Measurements from ENCODE around the gene MTUS2.
"Not testable (repeated sequence)": the region's sequence is repeated elsewhere in the genome, so short reads cannot be mapped to it uniquely, and the experiment has no call there.

Gene MTUS2

DNA sequence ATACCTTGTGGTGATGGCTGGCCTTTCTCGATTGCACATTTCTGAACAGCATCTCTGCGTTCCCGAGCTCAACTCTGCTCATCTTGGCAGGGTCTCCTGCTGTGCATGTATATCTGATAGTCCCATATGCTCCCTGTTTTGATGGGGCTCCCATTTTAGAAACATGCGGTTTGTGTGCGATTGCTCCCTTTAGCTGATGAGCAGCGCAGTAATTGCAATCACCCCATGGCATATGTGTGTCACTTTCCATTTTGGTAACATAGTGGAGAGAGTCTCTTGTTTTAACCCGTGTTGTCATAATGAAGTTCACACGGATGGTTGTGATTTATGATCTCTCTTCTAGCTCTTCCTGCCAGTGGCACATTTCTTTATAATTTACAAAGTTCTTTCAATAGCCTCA is 144.7 kb downstream of the MTUS2 start:
- DNase-seq: no peak

DNA sequence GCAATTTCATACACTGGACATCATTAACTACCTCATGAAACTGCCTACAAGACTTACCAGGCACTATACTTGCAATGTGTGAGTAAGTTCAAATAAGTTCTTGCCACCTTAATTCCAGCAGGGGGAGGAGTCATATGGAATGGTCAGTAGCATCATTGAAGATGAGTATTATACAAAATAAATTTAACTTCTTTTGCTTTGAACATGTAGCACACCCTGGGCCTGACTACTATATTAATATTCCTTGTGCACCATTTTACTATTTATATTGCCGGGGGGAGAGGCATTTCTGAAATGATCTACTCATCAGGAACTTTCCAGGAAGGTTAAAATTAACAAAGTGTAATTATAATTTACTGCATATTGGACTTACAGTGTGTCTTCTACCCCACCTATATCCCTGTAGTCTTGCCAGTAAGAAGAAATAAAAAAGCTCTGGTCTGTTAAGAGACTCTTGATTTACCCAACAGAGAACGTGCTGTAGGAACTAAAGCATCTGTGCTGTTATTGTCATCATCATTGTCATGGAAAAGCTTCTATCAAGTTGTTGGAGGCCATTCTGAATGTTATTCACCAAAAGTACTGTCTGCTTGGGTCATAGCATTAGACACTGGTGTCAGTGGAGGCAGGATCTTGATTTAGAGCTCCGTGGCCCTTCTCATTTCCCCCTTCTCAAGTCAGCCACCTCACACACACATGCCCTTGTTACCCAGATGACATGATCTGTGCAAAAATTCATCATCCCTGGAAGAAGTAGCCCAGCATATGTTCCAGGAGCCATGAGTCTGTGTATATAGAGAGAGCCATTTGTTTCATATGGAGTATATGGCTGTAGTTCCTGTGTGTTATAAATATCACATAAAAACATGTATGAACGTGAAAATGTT is 147.1 kb downstream of the MTUS2 start:
- no peak for DNase-seq

DNA sequence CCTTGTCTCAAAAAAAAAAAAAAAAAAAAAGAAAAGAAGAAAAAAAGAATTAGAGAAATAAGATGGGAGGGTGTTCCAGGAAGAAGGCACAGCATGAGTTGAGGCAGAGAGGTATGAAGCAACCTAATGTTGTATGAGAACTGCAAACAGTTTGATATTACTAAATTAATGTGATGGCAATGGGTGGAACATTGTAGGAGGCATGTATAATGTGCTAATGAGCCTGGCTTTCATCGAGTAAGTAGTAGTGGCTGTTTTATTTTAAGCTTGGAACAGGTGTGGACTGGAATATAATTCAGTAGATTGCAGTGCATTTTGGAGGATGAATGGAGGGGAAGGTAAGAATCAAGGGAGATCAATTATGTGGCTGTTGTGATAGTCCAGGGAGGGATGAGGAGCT is 156.1 kb downstream of the MTUS2 start:
- no peak for DNase-seq

DNA sequence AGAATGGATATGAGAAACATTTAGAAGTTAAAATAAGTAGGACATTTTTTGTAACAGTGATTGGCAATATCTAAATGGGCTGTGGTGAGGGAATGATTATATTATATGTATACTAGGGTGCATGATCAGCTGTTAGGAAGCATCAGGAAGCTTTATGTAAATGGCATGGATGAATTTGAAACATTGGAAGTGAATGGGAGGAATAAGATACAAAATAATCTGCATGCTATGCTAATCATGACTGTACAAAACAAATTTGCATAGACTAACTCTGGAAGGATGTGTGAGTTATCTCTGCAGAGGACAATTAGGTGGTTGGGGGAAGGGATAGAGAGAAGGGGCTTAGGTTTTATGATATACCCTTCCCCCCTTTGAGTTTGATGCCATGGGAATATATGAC is 156.5 kb downstream of the MTUS2 start:
- no peak for DNase-seq

DNA sequence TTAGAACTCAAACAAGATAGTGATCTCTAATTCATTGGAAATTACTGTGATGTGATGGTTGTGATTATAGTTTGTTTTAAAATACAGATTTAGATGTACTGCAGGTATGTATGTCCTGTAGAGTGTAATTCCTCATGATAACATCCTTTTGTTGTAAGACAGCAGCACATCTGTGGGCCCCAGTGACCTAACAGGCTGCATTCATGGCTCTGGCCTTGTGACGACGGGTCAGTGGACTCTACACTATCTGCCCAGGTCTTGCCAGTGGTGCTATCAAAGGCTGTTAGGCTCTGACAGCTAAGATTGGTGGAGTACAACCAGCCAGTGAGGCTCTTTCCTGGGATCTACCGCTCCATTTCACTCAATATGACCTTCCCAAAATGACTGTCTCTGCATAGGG is 158.4 kb downstream of the MTUS2 start:
- DNase-seq: no peak

DNA sequence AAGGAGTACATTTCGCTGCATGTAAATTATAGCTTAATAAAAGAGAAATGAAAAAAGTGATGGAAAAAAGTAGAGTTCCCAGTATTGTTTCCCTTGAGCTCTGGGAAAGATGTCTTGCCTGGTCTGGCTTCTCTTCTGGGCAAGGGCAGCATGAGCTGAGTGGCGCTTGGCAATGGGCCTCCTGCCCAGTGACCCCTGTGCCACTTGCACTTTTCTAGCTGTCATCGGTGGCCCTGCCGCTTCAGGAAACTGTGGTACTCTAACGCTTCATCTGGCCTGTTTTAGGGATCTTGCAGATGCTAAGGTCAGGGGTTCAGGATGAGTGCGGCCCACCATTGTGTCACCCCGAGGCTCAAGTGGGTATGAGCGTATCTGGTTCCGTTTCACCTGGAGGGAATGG is 161.4 kb downstream of the MTUS2 start:
- DNase-seq: no peak

DNA sequence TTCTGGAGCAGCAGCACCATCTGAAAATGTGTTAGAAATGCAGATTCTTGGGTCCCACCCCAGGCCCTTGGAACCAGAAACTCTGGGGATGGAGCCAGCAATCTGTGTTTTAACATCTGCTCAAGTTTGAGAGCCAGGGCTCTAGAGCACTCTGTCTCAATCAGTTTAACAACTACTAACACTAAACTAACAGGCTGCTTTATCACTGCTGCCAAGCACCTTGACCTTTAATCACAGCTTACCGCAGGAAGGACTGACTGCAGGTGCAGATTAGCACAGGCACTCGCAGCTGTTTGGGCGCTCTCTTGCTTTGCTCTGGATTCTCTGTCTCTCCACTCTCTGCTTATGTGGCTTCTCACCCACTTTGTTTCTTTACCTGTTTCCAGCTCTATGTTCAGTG is 163.5 kb downstream of the MTUS2 start:
- no peak for DNase-seq

DNA sequence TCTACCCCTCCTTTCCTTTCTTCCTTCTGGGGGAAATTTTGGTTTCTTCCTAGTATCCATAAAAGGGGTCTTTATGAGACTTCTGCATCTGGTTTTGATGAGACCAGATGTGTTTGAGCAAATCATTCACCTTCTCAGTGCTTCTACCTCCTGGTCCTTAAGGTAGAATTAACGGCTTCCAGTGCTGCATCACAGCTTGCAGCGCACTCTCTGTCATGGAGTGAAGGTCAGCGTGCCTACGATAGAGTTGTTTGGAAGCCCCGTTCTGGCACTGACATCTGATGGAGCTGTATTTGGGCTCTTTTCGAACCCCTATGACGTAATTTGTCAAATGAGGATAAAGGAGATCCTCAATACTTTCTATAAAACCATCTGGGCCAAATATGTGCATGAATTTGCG is 164.2 kb downstream of the MTUS2 start:
- DNase-seq: no peak

DNA sequence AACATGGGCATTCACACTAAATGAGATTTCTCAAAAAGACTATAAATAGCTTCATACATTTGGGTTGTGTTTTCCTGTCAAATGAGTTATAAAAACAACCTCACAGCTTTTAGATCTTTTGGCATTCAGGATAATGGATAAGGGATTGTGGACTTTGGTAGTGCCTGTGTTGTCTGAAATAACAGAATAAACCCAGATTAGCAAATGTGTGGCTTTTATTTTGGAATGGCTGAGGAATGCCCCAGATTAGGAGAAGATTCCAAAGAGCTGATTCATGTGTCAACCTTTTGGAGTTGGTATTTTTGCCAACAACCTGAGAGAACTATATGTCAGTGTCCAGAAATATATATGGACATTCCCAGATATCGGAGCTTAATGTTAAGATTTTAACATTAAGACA is 164.7 kb downstream of the MTUS2 start:
- DNase-seq: no peak

DNA sequence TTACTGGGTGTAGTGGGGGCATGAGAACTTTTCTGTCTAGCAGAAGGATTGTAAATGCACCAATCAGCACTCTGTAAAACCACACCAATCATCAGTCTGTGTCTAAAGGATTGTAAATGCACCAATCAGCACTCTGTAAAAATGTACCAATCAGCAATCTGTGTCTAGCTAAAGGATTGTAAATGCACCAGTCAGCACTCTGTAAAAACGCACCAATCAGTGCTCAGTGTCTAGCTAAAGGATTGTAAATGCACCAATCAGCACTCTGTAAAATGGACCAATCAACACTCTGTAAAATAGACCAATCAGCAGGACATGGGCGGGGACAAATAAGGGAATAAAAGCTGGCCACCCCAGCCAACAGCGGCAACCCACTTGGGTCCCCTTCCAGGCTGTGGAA is 170.2 kb downstream of the MTUS2 start:
- DNase-seq: not testable (repeated sequence)

DNA sequence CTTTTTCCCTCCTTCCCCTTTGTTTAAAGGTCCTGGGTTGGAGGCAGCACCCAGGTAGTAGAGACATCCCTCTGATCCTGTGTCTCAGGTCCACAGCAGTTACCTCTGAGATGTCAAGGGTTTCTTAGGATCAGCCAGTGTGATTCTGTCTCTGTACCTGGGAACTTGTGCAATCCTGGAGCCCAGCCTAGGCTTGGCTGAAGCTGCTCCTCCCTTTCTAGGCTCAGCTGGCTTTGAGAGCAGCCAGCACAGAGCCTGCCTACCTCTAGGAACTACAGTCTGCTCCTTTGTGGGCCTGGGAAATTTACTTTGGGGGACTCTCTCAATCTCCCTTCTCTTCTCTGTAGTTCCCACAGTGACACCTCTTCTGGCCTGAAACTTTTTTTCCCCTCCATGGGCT is 171.6 kb downstream of the MTUS2 start:
- no peak for DNase-seq

DNA sequence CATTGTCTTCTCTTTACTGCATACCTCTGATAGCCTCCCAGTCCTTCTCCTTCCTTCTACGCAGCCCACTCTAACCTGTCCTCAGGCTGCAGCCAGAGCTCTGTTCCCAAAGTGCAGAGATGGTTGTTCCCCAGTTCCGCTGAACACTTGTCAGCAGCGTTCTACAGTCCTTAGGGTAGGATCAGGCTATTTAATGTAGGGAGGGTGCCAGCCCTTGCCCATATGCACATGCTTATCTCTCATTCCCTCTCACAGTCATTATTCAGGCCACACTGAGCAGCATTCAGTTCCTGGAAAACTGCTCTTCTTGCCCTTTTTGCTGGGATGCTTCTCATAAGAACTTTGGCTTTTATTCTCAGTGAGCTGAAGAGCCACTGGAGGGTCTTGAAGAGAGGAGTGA is 180.7 kb downstream of the MTUS2 start:
- no peak for DNase-seq

DNA sequence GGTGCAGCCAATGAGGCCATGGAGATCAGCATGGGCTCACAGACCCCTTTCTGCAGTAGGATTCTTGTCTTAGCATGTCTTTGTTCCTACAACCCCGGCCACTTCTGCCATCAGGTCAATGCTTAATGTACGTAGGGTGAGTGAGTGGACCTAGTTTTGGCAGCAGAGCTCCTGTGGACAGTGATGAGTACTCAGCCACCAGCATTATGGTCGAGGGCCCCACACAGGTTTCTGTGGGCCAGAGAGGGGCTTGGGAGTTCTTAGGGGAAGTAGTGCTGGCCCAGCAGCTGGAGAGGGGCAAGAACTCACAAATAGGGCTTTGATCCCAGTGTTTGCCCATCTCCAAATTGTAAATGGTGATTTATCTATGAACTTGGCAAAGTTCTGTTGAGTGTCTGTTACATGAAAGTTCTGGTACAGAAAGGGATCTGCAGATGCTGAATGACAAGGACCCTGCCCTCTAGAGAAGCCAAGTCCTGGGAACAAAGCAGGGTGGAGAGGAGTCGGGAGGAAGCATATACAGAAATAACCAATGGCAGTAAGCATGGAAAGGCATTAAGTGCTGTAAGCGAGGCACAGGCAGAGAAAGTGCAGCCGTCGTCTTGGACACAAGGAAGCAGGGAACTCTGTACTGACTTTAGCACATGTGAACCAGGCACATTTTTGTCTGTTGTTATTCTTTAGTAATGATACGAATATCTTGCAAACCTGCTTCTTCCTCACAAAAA is 185.1 kb downstream of the MTUS2 start:
- no peak for DNase-seq

DNA sequence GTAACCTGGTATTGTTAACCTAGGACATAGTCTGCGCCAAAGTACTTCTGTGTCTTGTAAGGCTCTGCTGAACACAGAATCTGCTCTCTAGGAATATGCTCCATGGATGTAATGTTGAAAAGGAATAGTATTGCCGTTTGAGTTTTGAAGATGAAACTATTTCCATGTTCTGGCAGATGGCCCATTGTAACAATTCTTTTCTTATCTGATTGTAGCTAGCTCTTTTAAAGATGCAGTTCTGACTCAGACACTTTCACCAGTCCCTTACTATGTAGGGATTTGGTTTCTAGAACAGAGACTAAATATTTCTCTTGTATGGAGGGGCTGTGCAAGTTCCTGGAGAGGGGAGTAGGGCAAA is 185.6 kb downstream of the MTUS2 start:
- DNase-seq: no peak

DNA sequence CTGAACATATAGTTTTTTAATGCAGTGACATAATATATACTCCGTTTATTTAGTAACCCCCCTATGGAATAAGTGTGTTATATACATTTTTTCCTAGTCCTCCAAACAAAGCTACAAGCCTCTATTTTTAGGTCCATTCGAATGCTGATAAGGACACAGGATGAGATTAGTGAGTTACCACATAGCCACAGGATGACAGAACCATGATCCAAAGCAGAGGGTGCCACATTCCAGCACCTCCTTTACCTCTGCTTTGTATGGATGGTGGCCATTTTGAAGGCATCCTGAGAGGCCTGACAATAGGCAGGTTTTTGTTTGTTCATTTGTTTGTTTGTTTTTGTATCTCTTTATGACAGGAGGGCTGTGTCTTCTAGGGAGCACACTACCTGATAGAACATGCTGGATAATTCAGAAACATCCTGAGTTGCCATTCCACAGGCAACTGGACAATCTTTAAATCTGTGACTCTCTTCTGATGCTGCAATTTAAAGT is 186.3 kb downstream of the MTUS2 start:
- no peak for DNase-seq

DNA sequence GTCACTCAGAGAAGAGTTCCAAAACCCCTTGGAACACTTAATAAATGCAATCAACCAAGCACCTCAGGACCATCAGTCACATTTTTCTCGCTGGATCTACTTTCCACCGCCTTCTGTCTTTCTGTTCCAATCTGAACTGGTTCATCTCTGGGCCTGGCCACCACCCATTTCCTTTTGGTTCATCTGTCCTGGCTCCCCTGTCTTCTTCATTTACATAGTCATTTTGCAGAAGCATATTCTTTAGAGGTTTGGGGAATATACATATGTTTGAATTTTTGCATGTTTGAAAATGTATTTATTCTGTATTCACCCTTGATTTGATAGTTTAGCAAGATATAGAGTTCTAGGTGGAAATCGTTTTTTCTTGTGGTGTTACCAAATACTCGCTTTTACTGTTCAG is 188.2 kb downstream of the MTUS2 start:
- no peak for DNase-seq

DNA sequence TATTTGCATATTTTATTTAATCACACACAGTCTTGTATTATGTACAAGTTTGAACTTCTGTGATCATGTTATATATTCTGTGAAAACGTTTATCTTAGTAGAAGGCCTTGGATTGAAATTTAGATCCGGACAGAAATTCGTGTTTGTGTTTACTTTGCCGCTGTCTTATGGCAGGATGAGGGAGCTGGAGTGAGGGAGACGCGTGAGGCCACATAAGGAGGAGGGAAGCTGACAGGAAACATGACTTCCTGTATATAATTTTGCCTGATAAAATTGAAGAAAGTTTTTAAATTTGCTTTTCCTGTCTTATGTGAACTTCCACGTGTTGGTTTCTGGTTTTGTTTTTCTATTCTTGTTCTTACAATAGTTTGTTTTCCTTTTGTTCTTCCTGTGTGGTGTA is 200.2 kb downstream of the MTUS2 start:
- no peak for DNase-seq

DNA sequence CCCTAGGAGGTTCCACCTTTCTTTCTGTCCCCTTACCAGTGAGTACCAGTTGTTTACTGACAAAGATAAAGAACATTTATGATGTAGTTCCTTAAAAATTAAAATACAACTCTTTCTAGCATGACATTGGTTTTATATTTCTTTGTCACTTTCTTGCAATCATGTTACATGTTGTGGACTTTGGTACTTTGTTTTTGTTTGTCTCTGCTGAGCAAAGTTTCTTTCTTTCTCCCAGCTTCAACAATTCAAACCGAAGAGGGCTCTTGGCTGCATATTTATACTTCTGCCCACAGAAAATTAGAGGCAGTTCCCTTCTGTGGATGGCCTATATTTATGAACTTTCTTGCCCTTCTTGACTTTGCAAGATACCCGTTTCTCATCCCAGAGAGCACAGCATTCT is 201.2 kb downstream of the MTUS2 start:
- DNase-seq: no peak

DNA sequence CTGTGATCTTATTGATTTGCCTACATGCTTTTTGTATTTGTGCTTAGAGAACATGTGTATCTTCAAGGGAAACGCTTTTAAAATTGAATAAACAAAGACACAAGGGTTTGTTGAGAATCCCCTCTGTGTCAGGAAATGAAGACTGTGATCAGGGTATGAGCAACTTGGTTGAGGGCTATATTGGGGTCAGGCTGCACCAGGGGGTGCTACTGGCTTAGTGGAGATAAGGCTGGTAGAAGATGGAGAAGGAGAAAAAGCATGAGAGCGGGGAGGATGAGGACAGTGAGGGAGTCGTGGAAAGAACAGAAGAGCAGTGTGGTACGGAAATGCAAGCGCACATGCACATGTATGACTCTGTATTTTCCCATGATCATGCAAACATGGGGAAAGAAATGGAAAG is 201.6 kb downstream of the MTUS2 start:
- no peak for DNase-seq

DNA sequence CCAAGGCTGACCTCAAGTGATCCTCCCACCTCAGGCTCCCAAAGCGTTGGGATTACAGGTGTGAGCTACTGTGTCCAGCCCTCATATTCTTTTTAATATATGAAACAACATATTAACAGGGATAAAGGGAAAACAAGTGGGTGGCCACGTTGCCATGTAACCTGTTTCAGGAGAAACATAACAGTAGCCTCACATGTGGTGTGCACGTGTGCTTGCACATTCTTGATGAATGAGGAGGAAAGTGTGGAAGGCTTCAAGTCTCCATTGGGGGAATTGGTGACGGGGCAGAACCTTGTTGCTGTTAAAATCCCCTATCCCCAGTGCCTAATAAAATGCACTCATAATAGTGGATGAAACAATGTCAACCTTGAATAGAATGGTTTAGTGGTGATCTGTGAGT is 202.3 kb downstream of the MTUS2 start:
- no peak for DNase-seq

DNA sequence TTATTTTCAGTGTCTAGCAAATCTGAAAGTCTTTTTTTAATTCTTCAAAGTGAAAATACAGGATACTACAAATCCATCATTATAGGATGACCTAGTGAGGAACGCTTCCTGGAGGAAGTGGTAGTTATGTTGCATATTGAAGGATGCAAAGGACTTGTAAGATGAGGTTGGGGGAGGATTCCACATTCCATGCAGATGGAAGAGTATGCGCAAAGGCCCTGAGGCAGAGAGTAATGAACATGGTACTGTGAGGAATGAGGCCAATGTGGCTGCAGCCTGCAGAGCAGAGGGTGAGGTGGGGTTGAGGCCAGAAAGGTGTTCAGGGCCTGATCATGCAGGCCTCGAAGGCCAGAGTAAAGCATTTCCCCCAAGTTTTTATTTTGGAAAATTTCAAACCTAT is 202.8 kb downstream of the MTUS2 start:
- no peak for DNase-seq

DNA sequence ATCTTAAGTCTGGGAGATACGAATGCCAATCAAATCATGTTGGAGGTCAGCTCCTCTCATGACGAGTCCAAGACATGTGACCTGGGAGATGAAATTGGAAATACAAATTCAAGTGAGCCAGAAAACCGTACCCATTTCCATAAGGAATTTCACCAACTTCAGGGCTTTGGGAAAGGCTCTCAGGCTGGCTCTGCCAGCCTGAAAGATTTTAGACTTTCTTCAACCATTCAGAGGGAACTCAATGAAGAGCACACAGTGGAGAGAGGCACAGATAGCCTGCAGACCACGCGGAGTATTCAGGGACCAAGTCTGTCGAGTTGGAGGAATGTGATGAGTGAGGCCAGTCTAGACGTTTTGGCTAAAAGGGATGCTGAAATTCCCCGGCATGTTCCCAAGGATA is 204.6 kb downstream of the MTUS2 start:
- DNase-seq: no peak

DNA sequence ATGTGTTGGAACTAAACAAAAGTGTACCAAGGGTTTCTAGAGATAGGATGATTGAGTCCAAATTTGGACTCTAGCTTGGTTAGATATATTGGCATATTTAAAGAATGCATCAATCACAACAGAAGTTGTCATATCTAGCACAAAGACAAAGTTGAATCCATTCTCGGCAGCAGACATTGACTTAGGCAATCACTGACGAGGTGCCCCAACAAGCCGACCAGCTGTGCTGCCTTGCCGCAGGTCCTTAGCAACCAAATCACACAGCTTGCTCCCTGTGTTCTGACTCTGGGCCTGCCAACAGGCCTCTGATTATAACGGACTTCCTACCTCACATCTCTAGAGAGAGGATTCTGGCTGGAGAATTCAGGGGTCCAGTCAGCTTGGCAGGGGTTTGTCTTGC is 208.7 kb downstream of the MTUS2 start:
- no peak for DNase-seq

DNA sequence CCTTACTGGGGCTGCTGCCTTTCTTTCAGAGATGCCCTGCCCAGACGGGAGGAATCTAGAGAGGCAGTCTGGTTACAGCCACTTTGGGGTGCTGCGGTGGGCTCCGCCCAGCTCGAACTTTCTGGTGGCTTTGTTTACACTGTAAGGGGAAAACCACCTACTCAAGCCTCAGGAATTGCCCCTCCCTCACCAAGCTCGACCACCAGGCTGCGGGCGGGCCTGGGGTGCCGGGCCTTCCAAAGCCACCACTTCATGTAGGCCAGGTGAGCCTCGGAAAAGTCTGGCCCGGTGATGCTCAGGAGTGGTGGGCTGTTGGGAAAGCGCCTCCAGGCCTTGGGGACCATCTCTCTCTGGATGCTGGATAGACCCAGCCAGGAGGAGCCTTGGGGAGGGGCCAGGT is 218.6 kb downstream of the MTUS2 start:
- DNase-seq: no peak

DNA sequence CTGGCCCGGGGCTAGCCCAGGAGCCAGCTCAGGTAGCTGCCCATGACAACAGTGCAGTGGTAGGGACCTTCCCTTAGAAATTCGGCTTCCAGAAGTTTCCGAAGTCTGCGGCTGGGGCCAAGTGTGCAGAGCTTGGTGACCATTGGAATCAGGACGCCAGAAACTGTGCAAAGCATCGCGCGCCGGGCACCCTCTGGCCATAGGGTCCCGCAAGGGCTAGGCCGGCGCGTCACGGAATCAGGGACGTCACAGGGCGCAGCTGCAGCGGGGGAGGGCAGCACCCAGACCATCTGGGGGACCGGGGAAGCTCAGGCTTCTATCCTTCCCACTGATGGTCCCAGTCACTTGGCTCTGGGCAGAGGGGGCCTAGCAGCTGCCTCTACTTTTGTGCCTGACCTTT is 219.1 kb downstream of the MTUS2 start:
- no peak for DNase-seq

Data from hematopoietic multipotent progenitor cell treated with erythropoietin and hydrocortisone succinate and interleukin-3 and kit ligand, for 8 days (in vitro differentiated cells).